Activated naive CD4-positive, alpha-beta T cell treated with Interleukin-2 at 50 U/mL for 16 hours (primary cell): ENCODE results near the gene STIL.
A peak's percentile ranks its signal among the peaks of the same experiment; 100 is the strongest.
"Not testable (repeated sequence)": the region's sequence is repeated elsewhere in the genome, so short reads cannot be mapped to it uniquely, and the experiment has no call there.

Experiments
- DNase-seq: peaks from one replicate; pipeline ENCODE4 v3.0.0-alpha.2; 2020

Gene STIL

GRCh38 chr1:47313915-47314664 lies at the start of gene STIL:
Gene STIL (minus strand): TSS chr1:47314147. CDS start chr1:47310319, 3,828 bp downstream.
- DNase-seq: peak; percentile 98

- DNase-seq: no peak
Observed at GRCh38 chr1:47362828-47363227, 48.9 kb upstream of the STIL start.

DNA sequence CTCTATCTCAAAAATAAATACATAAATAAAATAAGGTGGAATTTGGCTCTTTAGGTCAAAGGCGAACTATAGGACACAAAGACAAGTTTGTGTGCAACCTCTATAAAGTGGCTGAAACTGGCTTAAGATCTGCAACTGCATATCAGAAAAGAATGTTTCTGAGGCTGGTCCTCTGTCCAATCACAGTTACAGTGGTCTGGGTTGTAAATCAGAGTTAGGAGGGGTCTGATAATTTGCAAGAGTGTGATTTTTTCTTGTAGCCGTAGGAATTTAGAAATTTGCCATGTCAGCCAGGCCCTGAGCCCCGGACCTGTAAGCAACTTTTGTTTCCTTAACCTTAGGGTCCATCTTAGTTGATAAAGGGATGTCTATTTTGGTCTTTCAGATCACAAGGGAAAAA lies 47.4 kb upstream of the STIL start:
- no peak for DNase-seq

DNA sequence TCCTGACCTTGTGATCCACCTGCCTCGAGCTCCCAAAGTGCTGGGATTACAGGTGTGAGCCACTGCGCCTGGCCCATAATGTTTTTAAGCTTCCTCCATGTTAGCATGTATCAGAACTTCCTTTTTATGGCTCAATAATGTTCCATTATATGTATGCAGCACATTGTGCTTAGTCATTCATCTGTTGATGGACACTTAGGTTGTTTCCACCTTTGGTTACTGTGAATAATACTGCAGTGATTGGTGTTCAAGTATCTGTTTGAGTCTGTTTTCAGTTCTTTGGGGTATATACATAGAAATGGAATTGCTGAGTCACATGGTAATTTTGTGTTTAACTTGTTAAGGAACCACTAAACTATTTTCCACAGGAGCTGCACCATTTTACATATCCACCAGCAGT lies 37.4 kb upstream of the STIL start:
- no peak for DNase-seq

DNA sequence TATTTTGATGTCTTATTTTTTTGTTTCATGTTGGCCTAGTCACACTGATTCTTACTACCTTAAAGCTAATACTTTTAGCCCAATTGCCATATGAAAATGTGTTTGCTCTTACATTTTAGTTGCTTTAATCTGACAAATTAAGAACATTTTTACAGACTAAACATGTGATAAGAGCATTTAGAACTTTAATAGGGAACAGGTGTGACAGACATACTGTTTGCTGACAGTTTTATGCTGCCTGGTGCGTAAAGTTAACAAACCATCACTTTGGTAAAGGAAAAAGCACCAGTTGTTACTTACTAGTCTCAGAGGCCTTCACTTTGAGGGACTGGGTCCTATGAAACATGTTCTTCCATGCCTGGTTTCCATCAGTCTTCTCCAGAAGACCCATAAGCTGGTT lies 34.3 kb upstream of the STIL start:
- DNase-seq: no peak

- no peak for DNase-seq
Observed at GRCh38 chr1:47347735-47348134, 33.8 kb upstream of the STIL start.

DNA sequence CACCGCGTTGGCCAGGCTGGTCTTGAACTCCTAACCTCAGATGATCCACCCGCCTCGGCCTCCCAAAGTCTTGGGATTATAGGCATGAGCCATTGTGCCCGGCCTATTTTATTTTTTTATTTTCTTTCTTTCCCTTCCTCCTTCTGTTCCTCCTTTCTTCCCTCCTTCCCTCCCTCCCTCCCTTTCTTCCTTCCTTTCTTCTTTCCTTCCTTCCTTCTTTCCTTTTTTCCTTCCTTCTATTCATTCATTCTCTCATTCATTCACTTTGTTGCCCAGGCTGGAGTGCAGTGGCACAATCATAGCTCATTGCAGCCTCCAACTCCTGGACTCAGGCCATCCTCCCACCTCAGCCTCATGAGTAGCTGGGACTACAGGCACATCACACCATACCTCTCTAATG lies 33.0 kb upstream of the STIL start:
- not testable (repeated sequence) for DNase-seq

GRCh38 chr1:47340227-47340626 lies 26.3 kb upstream of the STIL start:
- DNase-seq: no peak

GRCh38 chr1:47338249-47339077 lies 24.5 kb upstream of the STIL start:
- no peak for DNase-seq

DNA sequence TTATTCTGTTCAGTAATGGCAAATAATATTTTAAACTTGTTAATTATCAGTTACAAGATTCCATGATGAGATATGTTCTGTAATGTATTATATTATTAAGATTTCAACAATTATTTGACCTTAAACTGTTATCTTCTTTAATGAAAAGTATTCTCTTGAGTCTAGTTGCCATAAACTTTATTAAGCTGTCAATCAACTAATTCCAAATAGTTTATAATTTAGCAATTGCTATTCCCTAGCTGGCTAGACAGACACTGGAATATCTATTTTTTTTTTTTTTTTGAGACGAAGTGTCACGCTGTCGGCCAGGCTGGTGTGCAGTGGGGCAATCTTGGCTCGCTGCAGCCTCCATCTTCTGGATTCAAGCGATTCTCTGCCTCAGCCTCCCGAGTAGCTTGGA lies 23.4 kb upstream of the STIL start:
- DNase-seq: no peak

GRCh38 chr1:47334765-47335435 lies 21.0 kb upstream of the STIL start:
- no peak for DNase-seq

- peak; percentile 75 for DNase-seq
Observed at GRCh38 chr1:47333922-47334764, 20.2 kb upstream of the STIL start.

DNA sequence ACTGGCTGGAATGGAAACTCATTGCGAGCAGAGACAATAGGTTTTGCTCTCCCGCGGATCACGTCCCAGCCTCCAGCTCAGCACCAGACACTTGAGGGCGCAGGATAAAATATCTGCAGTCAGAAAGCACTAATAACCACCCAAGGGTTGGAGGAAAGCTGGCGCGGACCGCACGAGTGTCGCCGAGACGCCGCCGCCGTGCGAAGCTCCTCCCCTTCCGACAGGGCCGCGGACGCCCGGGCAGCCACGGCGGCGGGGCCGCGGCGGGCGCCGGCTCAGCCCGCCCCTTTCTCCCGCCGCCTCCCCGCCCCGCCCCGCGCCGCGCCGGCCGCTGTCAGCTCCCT lies 19.6 kb upstream of the STIL start, which contains the start of gene CMPK1:
TSS of gene CMPK1 (plus strand) at position 213 of the 344 bp plus-strand sequence. CDS start 156 bp downstream, outside the sequence.
- peak; percentile 81 for DNase-seq

DNA sequence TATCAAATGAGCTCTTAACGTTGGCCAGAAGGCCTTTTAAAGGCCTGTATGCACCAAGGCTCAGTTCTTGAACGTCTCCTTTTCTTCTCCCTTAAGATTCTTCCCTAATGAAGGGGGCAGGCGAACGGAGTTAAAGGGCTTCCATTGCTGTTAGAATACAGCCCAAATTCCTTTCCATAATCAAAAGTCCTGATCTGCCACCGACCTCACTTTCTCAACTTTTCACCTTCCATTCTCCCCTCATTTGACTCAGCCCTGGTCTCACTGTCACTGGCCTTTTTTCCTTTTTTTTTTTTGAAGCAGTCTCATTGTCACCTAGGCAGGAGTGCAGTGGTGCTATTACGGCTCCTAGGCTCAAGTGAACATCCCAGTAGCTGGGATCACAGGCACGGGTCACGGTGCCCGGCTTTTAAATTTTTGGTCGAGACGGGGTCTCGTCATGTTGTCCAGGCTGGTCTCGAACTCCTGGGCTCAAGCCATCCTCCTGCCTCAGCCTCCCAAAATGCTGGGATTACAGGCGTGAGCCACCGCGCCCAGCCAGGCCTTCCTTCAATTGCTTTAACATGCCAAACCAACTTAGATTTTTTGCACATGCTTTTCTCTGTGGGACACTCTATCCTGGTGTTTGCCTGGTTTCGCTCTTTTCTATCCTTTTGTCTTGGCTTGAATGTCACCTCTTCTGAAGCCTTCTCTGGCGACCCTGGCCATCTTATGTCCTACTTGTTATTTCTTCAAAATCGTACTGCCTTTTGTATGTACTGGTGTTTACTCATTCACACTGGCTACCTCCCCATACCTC lies 19.0 kb upstream of the STIL start:
- no peak for DNase-seq

GRCh38 chr1:47331875-47332274 lies 17.9 kb upstream of the STIL start:
- no peak for DNase-seq

DNA sequence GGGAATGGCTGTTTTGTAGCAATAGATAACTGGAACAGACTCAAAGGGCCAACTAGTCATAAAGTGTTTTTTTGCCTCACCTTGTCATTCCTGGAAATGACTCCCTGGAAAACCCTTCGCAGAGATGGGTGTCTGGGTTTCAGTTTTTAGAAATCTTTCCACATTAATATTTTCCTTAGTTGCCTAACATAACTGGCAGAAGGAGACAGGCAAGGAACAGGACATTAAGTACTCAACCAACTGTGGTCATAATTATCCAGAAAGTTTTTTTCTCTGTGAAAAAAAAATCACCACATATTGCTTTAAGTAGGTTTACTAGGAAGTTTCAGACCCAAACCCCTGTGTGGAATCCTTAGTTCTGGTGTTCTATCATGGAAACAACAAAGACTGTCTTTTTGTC lies 16.3 kb upstream of the STIL start:
- no peak for DNase-seq

GRCh38 chr1:47328992-47329391 lies 15.0 kb upstream of the STIL start:
- DNase-seq: no peak

DNA sequence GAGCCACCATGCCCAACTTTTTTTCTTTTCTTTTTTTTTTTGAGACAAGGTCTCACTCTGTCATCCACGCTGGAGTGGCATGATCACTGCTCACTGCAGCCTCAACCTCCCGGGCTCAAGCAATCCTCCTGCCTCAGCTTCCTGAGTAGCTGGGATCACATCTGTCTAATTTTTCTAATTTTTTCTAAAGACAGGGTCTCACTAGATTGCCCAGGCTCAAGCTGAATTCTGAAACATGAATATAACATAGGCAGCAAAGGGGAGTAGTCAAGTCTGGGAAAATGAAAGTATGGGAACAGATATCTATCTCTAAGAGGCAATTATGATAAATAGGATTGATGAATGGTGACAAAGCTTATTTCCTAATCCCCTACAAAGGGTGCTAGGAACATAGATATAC lies 12.3 kb upstream of the STIL start:
- DNase-seq: no peak

DNA sequence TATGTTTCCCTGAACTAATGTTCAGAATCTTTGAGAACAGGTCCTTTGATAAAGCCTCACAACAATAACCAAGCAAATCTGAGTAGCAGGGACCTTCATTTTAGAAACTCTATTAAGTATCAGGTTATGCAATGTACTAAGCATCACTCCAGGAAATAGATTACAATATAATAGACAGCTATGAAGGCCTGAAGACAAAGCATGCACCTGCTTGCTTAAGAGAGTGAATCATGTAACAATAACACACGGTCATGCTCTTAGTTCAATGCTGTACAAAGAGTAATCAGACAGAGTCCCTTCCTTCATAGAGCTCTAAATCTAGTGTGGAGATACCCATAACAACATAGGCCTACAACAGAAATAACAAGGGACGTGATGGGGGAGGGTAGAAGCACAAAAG lies 11.6 kb upstream of the STIL start:
- no peak for DNase-seq

DNA sequence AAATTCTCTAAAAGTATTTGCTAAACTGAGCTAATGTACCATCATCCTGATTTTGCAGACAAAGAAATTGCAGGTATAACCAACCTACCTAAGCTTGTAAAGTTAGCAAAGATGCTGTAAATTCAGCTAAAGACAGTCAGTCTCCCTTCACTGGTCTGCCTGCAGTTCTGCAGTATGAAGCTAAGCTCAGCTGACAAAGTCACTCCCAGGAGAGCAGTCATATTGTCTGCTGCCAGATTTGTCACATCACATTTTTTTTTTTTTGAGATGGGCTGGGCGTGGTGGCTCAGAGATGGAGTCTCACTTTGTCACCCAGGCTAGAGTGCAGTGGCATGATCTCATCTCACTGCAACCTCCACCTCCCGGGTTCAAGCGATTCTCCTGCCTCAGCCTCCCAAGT lies 10.7 kb upstream of the STIL start:
- DNase-seq: no peak

DNA sequence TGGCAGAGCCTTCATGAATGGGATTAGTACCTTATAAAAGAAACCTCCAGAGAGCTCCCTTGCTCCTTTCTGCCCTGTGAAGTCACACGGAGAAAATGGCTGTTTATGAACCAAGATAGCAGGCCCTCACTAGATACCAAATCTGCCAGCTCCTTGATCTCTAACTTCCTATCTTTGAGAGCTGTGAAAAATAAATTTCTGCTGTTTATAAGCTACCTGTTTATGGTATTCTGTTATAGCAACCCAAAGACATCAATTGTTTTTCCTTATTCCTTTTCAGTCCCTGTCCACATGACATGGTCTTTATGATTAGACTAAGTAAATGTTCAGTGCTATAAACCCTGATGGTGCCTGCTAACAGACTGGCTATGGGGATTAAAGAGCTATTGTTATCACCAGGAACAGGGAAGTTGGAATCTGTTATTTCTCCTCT lies 9.7 kb upstream of the STIL start:
- no peak for DNase-seq

GRCh38 chr1:47319968-47320367 lies 6.0 kb upstream of the STIL start:
- not testable (repeated sequence) for DNase-seq
